Measurements from ENCODE around the gene VN1R5.
"Not testable (repeated sequence)": the region's sequence is repeated elsewhere in the genome, so short reads cannot be mapped to it uniquely, and the experiment has no call there.

VN1R5 gene

GRCh38 chr1:247274605-247275256 lies 18.9 kb downstream of the VN1R5 start:
- no peak for DNase-seq

GRCh38 chr1:247277191-247277590 lies 21.3 kb downstream of the VN1R5 start:
- DNase-seq = no peak

- no peak for DNase-seq
Measured at GRCh38 chr1:247281001-247281574, 25.2 kb downstream of the VN1R5 start.

DNA sequence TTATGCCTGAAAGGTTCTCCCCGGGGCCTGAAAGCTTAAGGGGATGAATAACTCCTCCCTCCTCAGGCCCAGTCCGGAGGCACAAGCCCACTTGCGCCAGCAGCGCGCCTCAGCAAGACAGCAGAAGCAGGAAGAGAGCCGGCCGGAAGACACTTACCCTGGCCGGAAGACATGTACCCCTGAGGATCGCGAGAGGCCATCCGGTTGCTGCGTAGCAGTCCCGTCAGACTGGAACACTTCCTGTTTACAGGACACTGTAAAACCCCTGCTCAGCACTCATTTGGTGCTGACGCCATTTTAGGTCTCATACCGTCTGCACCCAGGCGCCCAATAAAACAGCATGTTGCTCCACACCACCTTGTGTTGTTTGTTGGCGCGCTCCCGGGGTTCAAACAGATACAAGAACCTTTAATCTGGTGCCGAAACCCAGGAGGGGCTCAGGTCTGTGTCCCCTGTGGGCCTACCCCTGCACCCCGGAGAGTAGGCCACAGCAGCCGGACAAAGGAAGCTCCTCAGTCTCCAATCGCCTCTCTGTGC lies 30.3 kb downstream of the VN1R5 start:
- no peak for DNase-seq

- no peak for DNase-seq
Measured at GRCh38 chr1:247287460-247287859, 31.6 kb downstream of the VN1R5 start.

- DNase-seq = no peak
Measured at GRCh38 chr1:247288341-247288740, 32.5 kb downstream of the VN1R5 start.

GRCh38 chr1:247289274-247289892 lies 33.5 kb downstream of the VN1R5 start:
- DNase-seq = not testable (repeated sequence)

DNA sequence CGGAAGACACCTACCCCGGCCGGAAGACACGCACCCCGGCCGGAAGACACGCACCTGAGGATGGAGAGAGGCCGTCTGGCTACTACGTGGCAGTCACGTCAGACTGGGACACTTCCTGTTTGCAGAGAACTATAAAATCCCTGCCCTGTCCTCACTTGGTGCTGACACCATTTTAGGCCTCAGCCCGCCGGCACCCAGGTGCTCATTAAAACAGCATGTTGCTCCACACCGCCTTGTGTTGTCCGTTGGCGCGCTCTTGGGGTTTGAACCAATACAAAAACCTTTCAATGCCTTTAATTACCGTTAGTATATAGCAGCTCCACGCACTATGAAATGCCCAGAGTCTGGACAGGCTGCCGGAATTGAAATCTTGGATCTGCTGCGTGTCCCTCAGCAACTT lies 34.7 kb downstream of the VN1R5 start:
- DNase-seq = no peak

- DNase-seq = no peak
Measured at GRCh38 chr1:247291161-247291560, 35.3 kb downstream of the VN1R5 start.

GRCh38 chr1:247291833-247292561 lies 36.1 kb downstream of the VN1R5 start:
- DNase-seq = no peak

GRCh38 chr1:247293047-247293446 lies 37.2 kb downstream of the VN1R5 start:
- DNase-seq = no peak

- no peak for DNase-seq
Measured at GRCh38 chr1:247294282-247294681, 38.4 kb downstream of the VN1R5 start.

DNA sequence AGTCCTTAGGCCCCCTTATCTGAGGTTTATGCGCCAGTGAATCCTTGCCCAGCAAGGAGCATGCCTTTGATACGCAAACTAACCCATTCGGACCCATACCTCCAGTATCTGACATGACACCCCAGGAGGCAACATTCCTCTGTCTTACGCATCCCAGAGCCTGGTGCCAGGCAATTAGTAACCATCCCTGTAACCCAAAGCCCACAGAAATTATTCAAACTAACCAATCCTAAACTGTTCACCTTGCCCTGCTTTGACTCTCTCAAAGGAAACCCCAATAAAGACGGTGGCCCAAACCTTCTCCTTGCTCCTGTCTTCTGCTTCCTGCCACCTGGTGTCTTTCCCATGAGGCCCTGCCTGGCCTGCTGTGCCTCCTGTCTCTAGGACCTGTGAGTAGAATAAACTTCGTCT lies 39.4 kb downstream of the VN1R5 start:
- DNase-seq = no peak

DNA sequence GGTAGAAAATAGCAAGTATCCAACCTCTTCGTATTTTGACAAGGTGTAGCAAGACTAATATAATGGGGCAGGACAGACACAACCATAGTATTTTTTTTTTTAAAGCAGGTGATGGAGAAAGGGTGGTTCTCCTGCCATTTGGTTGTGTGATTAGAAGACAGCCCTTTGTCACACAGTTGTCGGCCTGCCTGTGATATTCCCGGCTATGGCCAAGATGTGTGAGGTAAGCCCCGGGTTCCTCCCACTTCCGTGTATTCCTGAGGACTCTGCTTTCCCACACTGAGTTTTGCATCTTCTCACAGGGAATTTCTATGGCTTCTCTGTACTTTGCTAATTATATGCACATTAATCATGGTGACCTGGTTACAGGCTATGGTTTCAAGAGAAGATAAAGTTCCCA lies 39.9 kb downstream of the VN1R5 start:
- DNase-seq = no peak

DNA sequence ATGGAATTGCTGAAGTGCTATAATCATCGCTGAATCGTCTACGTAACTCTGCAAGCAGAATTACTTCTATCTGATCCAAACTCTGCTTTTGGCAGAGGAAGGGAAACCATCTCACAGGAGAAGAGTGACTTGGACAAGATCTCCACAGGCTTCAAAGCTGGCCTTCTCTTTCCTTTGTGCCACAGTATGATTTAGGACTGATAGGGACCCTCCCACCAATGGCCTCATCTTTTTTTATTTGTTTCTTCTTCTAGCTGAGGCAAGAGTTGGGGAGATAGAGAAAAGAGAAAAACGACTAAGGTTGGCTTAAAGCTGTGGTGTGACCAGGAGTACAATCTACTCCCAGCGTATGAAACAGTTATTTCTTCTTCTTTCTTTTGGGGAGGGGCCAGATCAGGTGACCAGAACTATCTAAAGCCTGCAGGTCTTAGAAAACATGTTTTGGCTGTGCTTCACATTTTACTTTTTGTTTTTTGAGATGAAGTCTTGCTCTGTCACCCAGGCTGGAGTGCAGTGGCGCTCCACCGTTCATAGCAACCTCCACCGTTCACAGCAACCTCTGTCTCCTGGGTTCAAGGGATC lies 40.8 kb downstream of the VN1R5 start:
- no peak for DNase-seq

DNA sequence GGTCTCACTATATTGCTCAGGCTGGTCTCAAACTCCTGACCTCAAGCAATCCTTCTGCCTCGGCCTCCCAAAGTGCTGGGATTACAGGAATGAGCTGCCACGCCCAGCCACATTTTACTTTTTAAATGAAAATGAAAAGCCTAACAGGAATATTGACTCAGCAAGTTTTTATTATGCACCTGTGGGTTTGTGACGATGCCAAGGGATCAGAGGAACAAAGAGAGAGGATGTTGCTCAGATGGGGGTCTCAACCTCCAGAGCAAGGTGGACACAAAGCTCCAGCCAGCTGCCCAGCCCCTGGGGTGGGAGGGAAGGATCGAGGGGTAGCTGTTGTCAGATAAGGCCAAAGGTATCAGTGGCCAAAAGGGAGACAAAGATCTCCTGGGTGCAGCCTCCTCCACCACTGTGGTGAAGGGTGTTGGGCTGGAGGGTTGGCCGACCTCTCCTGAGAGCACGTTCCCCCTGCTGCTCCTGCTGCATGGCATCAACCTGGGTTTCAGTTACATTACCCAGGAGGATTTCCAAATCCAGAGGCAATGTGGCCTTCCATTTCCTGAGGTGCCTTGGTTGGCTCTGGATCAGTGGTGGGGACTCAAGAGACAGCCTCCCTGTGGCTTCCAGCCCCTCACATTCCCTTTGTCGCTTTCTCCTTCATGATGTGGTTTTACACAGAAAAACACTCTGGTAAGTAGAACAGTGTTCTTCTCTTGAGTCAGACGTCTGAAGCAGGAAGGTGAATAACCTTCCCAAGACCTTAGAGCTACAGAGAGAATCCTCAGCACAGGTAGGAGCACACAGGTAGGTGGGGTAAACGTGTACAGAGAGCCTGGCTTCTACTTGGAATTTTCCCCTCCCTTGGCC lies 41.6 kb downstream of the VN1R5 start:
- DNase-seq = no peak

DNA sequence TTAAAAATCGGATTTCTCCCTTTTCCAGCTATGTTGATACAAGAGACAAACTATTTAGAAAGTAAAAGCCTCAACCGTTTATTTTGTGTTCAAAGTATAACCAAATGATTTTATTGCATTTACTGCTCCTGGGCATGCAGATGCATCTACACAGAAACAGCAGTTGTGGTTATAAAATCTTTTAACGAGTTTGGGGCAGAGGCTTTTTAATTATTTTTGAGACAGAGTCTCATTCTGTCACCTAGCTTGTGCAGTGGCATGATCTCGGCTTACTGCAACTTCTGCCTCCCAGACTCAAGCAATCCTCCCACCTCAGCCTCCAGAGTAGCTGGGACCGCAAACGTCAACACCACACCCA lies 42.2 kb downstream of the VN1R5 start:
- no peak for DNase-seq

GRCh38 chr1:247298701-247299100 lies 42.8 kb downstream of the VN1R5 start:
- DNase-seq = no peak

GRCh38 chr1:247299723-247300381 lies 44.0 kb downstream of the VN1R5 start:
- no peak for DNase-seq

DNA sequence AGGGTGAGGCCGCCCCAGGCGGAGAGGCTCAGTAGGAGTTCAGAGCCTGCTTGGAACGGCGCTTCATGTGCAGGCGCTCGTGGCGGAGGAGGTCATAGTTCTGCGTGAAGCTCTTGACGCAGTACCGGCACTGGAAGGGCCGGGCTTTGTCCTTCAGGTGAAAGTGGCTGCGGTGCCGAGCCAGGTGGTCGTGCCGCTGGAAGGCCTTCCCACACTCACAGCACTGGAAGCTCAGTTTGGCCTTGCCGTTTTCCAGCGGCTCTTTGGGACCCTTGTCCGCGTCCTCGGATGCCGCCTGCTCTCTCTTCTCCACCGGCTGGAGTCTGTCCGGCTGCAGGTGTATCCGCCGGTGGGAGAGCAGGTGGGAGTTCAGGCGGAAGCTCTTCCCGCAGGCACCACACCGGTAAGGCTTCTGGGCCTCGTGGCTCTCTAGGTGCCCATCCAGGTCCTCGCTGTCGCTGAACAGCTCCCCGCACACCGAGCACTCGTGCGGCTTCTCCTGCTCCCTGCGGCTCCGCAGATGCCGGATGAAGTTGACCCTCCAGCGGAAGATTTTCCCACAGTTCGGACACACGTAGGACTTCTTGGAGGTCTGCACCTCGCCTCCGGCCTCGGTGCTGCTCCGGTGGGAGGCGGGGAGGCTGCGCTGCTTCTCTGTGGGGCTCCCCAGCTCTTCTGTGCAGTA lies 44.8 kb downstream of the VN1R5 start:
- no peak for DNase-seq

GRCh38 chr1:247301176-247301540 lies 45.3 kb downstream of the VN1R5 start:
- no peak for DNase-seq

Measured in CD4-positive, alpha-beta T cell treated with Interleukin-21 for 1 hour (primary cell).